PFSK-1 (cell line): ENCODE measurements around the gene ABLIM2.

ENCODE experiments used
- FOXP2 ChIP-seq: optimal IDR thresholded peaks from 2 replicates; pipeline ENCODE3; 2011; ENCODE audit warnings: borderline replicate concordance, control low read depth, inconsistent platforms; ENCODE audit not compliant: insufficient read depth; ENCODE audit errors: extremely low read length, extremely low read depth
- POLR2AphosphoS5 ChIP-seq: IDR thresholded peaks from 2 replicates; pipeline ENCODE4 v1.6.1; 2012; ENCODE audit warnings: low read depth, mild to moderate bottlenecking, control low read depth, low read length, moderate library complexity
- SIN3A ChIP-seq: IDR thresholded peaks from 2 replicates; pipeline ENCODE4 v1.6.1; 2012; ENCODE audit warnings: mild to moderate bottlenecking, low read length, moderate library complexity, borderline replicate concordance; ENCODE audit not compliant: insufficient read depth
- TAF1 ChIP-seq: IDR thresholded peaks from 2 replicates; pipeline ENCODE4 v1.6.1; 2012; ENCODE audit warnings: low read length, control low read depth, borderline replicate concordance; ENCODE audit not compliant: insufficient read depth
- TF ChIP-seq, protein P1 (sequence below), 2 experiments: IDR thresholded peaks; 2 replicates each; pipeline versions ENCODE4 v1.6.1 to v1.8.0; 2011 to 2012; ENCODE audit warnings: low read depth in 2 of 2, low read length in 2 of 2, control low read depth in 1 of 2, inconsistent platforms in 1 of 2, mild to moderate bottlenecking in 1 of 2, moderate library complexity in 1 of 2; ENCODE audit not compliant: insufficient read depth in 1 of 2

DNA sequence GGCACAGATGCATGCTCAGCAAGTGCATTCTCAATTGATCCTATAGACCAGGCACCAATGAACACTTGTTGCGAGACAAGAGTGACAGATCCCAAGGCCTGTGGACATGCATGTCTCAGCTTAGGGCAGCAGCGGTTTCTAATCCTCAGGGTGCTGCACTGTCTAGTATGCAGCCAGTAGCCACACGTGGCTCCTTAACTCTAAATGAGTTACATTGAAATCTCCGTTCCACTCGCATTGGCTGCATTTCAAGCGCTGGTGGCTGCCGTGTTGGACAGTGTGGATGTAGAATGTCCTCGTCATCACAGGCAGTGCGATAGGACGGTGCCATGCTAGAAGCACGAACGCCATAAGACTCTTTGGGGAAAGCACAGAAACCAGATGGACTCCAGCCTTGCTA, 194.9 kb downstream of the ABLIM2 start:
- TF ChIP-seq, protein P1, sequence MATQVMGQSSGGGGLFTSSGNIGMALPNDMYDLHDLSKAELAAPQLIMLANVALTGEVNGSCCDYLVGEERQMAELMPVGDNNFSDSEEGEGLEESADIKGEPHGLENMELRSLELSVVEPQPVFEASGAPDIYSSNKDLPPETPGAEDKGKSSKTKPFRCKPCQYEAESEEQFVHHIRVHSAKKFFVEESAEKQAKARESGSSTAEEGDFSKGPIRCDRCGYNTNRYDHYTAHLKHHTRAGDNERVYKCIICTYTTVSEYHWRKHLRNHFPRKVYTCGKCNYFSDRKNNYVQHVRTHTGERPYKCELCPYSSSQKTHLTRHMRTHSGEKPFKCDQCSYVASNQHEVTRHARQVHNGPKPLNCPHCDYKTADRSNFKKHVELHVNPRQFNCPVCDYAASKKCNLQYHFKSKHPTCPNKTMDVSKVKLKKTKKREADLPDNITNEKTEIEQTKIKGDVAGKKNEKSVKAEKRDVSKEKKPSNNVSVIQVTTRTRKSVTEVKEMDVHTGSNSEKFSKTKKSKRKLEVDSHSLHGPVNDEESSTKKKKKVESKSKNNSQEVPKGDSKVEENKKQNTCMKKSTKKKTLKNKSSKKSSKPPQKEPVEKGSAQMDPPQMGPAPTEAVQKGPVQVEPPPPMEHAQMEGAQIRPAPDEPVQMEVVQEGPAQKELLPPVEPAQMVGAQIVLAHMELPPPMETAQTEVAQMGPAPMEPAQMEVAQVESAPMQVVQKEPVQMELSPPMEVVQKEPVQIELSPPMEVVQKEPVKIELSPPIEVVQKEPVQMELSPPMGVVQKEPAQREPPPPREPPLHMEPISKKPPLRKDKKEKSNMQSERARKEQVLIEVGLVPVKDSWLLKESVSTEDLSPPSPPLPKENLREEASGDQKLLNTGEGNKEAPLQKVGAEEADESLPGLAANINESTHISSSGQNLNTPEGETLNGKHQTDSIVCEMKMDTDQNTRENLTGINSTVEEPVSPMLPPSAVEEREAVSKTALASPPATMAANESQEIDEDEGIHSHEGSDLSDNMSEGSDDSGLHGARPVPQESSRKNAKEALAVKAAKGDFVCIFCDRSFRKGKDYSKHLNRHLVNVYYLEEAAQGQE (IDR thresholded peaks at IDR 0.05; ENCODE audit: insufficient read depth in 1 of 2, low read depth in 2 of 2, low read length in 2 of 2): no peak
- TF ChIP-seq POLR2AphosphoS5 (no peak), TAF1 (no peak), SIN3A (no peak), FOXP2 (no peak)
